GM19240 (cell line): Measurements from ENCODE around the gene MAJIN.

Source experiments
- DNase-seq: peaks from one replicate; pipeline ENCODE4 v3.0.0; 2011; ENCODE audit warnings: low spot score; ENCODE audit not compliant: insufficient read length

MAJIN gene

GRCh38 chr11:64914123-64914522 lies 57.8 kb downstream of the MAJIN start:
- no peak for DNase-seq

DNA sequence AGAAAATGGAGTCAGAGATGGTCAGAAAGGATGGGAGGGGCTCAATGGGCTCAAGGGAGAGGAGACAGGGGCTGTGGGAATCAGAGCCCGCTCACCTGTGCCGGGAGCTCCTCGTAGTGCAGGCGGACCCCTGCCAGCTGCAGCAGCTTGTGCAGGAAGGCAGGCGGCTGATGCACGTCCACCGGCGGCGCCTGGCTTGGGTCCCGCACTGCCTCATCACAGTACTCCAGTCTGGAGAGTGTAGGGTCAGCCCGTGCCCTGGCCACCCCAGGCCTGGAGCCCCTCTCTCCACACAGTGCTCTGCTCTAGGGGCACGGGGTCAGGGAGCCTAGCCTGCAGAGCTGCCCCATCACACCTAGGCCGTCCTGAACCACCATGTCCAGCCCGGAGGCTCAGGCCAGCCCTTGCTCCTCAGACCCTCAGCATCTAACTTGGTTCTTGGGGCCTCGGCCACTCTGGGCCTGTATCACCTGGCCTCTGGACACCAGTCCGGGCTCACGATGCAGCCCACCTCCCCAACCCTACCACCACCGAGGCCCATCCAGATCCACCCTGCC lies 58.7 kb downstream of the MAJIN start:
- no peak for DNase-seq

- no peak for DNase-seq
Observed at GRCh38 chr11:64911689-64912088, 60.2 kb downstream of the MAJIN start.

GRCh38 chr11:64911142-64911541 lies 60.8 kb downstream of the MAJIN start:
- DNase-seq = no peak

DNA sequence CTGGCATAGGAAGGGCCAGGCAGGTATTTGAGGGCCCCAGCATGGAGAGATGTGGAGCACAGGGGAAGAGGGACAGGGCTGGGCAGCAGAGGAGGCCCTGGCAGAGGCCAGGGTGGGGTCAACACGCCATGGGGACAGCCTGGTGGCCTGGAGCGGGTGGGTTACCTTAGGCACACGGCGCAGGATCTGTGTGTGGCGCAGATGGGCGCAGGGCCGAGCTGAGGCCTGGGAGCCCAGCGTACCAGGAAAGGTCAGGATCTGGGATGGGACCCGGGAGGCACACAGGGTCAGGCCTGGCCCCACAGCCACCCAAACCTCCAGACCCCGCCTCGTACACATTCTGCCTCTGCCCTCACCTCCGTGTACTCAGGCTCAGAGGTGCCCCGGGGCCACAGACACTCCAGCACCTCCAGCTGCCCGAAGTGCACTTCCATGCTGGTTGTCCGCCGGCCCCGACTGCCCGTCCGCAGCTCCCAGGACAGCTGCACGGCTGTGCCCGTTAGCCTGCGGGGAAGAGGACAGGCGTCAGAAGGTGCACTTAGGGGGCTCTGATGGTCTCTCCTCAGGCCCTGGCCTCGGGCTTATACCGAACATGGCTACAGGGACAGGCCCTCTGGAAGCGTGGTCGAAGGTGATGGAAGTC lies 61.3 kb downstream of the MAJIN start:
- no peak for DNase-seq

DNA sequence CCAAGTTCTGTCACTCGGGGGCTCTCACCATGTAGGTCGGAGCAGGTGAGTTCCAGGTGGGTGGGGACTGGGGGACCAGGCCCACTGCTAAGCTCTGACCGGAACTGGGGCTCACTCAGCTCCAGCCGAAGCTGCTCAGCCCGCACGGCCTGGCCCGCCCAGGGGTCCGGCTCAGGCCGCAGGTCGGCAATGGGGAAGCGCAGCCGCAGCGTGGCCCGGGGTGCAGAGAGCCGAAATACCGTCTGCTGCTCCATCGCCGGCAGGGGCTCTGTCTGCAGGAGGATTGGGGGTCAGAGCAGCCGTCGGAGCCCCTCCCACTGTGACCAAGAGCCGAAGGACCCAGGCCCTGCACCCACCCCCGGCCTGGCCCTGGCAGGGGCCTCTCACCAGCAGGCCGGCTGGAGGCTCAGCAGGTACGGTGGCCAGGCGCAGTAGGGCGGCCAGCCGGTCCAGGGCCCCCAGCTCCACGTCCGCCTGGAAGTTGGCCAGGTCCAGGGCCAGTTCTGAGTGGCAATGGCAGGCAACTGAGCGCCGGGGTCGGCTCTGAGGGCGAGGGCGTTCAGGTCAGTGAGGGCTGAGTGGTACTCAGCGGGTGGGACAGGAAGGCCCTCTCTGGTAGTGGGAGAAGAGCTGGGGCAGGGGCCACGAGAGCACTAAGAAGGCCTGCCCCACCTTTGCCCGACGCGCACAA lies 62.1 kb downstream of the MAJIN start:
- no peak for DNase-seq

DNA sequence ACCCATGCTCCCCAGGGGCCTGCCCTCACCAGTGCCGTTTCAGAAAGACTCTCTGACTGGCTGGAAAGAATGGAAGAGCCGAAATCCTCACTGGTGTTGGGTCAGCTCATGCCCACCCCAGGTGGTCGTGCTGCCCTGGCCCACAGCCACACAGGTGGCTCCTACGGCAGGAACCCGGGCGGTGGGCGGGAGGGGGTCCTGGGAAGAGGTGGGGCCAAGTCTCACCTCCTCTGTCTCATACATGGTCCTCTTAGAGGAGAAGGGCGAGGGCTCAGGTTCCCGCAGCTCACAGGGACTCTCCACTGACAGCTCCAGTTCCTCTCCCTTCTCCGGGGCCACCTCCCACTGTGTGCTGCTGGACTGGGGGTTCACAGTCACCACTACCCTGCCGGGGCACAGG lies 63.1 kb downstream of the MAJIN start:
- DNase-seq = no peak

DNA sequence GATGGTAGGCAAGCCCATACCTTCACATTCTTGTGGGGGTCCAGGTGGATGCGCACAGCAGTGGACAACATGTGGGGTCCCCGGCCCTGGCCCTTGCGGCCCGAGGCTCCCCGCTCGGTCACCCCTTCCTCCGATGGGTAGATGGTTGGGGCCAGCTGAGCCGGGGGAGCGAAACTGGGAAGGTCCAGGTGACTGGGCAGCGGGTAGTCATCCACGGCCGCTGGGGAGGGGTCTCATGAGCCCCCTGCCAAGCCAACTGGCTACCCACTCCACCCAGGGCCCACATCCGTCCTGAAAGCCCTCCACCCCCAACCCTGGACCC lies 65.6 kb downstream of the MAJIN start:
- no peak for DNase-seq

GRCh38 chr11:64905516-64906313 lies 66.2 kb downstream of the MAJIN start:
- no peak for DNase-seq

- DNase-seq = no peak
Observed at GRCh38 chr11:64903291-64903833, 68.5 kb downstream of the MAJIN start.

GRCh38 chr11:64902102-64902900 lies 69.6 kb downstream of the MAJIN start:
- DNase-seq = no peak

DNA sequence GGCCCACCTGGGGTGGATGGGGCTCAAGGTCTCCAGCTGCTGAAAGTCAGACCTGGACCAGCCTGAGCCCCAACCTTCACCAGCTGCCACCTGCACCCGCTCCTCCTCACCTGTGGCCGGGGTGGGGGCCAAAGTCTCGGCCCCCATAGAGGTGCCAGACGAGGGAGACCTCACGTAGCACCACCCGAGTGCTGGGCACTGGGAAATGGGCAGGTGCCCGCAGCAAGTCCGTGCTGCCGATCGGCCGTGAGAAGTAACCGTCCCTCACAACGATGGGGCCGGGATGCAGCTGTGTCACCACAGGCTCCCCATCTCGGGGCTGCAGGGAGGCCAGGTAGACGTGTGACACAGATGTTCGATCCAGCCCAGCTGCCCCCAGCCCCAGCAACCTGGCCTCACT lies 71.1 kb downstream of the MAJIN start:
- DNase-seq = no peak

GRCh38 chr11:64900263-64900678 lies 71.6 kb downstream of the MAJIN start:
- DNase-seq = no peak

DNA sequence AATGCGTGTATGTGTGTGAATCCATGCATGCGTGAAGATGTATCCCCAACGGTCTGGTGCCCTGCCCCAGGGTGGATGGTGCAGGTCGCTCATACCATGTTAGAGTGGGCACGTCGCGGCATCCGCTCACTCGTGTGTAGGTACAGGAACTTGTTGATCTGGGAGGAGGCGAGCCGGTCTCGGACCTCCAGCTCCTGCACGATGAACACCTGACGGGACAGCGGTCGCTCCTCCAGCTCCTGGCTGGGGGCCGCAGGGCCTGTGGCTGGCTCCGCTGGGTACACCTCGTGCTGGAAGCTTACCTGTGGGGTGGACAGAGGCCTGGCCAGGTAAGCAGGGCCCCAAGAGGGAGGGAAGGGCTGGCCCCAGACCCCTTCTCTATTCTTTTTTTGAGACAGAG lies 73.4 kb downstream of the MAJIN start:
- DNase-seq = no peak

- DNase-seq = no peak
Observed at GRCh38 chr11:64898076-64898445, 73.8 kb downstream of the MAJIN start.

DNA sequence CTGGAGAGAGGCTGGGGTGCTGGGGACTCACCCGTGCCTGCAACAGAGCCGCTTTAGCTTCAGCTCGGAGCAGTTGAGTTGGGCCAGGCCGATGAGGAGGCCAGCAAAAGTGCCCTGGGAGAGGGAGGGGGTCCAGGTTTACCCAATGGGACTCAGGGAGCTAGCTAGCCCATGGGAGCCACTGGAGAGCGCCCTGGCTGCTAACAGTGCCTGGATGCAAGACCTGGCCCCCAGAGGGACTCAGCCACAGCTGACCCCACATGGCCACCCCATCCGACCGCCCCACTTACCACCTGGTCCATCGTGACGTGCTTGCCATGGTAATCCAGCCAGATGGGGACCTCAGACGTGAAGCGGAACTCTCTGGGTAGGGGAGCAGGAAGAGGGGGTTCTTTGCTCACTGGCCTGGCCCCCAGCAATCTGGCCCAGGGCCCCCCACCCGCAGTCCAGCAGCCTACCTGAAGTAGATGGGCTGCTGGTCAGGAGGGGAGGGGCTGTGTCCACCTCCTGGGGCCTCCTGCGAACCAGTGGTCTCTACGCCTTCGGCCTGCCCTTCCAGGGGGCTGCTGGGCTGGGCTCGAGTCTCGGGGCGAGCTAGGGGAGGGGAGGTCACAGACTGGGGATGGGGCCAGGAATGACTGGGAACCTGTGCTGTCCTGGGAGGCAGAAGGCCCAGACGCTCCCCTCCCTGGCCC lies 74.4 kb downstream of the MAJIN start:
- no peak for DNase-seq

DNA sequence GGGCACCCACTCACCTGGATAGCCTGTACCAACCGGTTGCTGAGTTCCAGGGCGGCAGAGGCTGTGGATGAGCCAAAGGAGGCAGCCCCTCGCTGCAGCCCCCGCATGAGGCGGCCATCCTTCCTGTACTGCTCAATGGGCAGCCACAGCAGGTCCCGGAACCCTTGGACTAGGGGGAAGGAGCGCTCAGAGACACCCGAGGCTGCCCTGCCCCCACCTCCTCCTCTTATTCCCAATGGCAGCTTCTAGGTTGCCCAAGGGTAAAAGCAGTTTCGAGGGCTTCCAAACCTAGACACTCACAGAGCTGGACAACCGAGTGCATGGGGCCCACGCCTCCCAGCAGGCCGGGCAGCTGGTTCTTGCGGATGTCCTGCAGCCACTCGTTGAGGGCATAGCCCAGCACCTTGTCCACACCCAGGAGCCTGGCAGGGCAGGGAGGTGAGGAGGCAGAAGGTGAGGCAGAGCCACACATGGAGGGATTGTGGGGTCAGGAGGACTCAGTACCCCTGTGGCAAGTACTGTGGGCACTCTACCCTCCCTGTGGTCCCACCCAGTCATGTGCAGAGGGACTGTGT lies 75.4 kb downstream of the MAJIN start:
- DNase-seq = no peak

DNA sequence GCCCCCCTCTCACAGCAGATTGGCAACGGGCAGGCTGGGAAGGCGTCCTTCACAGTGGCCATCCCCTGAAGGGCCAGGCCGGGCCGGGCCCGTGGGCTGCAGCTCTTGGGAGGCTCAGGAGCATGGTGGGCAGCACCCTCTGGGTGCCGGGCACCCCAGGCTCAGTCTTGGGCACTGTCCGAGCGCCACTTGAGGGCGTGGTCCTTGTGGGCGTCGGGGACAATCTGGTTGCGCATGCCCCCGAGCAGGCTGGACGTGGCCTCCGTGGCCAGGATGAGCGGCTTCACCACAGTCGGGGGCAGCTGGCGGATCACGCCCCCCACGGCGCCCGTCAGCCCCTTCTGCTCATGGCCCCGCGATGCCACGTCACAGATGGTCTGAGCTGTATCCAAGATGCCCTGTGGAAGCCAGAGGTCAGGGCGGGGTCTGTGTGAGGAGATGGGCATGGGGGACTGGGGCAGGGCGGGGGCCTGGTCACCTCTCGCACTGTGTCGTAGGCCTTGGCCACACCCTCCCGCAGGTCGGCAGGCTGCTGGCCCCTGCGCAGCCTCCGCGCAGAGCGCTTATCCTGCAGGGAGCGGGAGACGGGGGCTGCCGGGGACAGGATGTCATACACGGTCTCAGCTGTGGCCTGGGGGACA lies 77.0 kb downstream of the MAJIN start:
- DNase-seq = no peak

GRCh38 chr11:64894070-64894811 lies 77.7 kb downstream of the MAJIN start:
- peak; percentile 92 for DNase-seq
